ENCODE data around the gene MOB3C. TPM values are rescaled to one million over a fixed set of nuclear protein-coding genes. Genes with fewer than 3 reads are reported as not detected.
A peak's percentile ranks its signal among the peaks of the same experiment; 100 is the strongest.

Gene MOB3C
- total RNA-seq, 3 donors from 2014 or later = 10.5 to 14.5 (median 14.1) TPM

GRCh38 chr1:46581681-46582455, 34.7 kb downstream of the MOB3C start:
- no peaks in the 10 kb centered on the region for H3K27me3 ChIP-seq
- intact Hi-C loops (cut with DNase I; ENCODE audit: low total_unique reads) = no loop called here
- H3K4me3 ChIP-seq = no peak overlapping the region
- H3K4me1 ChIP-seq = no peaks in the 10 kb centered on the region
- H3K27ac ChIP-seq = no peak overlapping the region
- no peaks in the 10 kb centered on the region for H3K9me3 ChIP-seq
- no peaks in the 10 kb centered on the region for H3K36me3 ChIP-seq
- DNase-seq (ENCODE audit: low spot score in 2 of 2) = no peak
- TF ChIP-seq POLR2AphosphoS5 (IDR thresholded peaks at IDR 0.05) = no peak
- no peak for TF ChIP-seq CTCF (IDR thresholded peaks at IDR 0.05)
- no peak for TF ChIP-seq POLR2A (IDR thresholded peaks at IDR 0.05)

DNA sequence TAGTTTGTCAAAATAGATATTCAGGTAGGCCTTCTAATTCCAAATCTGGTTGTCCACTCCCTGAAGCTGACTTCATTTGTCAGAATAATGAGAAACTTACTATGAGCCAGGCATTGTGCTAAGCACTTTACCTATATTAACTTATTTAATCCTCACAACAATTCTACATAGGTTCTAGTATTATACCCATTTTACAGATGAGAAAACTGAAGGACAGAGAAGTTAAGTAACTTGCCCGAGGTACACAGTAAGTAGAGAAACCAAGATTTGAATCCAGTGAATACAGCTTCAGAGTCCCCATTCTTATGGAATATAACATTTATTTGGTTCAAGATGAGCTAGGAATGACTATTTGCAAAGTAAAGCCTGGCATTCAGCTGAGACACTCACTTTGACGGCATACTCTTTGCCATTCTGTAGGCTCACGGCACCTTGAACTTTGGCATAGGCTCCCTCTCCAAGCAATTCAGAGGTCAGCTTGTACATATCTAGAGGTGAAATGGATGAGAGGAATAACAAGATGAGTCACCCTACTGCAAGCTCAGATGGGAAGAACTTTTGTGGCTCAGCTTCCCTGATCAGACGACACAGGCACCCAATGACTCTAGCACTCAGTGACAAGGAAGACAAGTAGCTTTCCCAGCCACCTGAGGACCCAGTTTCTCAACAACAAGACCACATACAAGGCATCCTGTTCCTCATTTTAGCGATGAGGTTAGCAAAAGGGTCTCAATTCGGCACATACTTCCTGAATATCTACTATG, 36.3 kb downstream of the MOB3C start:
- no peaks in the 10 kb centered on the region for H3K9me3 ChIP-seq
- DNase-seq (ENCODE audit: low spot score in 2 of 2) = no peak
- H3K27ac ChIP-seq = no peak overlapping the region
- no peak for TF ChIP-seq POLR2AphosphoS5 (IDR thresholded peaks at IDR 0.05)
- no peak for TF ChIP-seq CTCF (IDR thresholded peaks at IDR 0.05)
- TF ChIP-seq POLR2A (IDR thresholded peaks at IDR 0.05) = no peak
- no peak overlapping the region for H3K4me3 ChIP-seq
- H3K27me3 ChIP-seq = no peaks in the 10 kb centered on the region
- peaks cover 4% of the 10 kb centered on the region for H3K36me3 ChIP-seq
- intact Hi-C loops (cut with DNase I; ENCODE audit: low total_unique reads) = no loop called here
- H3K4me1 ChIP-seq = no peaks in the 10 kb centered on the region

GRCh38 chr1:46577671-46578070, 38.9 kb downstream of the MOB3C start:
- Histone ChIP-seq H3K36me3 (peaks cover 4% of the 10 kb centered on the region), H3K4me3 (no peak overlapping the region), H3K27me3 (no peaks in the 10 kb centered on the region), H3K4me1 (no peaks in the 10 kb centered on the region), H3K27ac (no peak overlapping the region), H3K9me3 (no peaks in the 10 kb centered on the region)
- DNase-seq (ENCODE audit: low spot score in 2 of 2) = no peak
- intact Hi-C loops (cut with DNase I; ENCODE audit: low total_unique reads) = no loop called here
- no peak for TF ChIP-seq CTCF (IDR thresholded peaks at IDR 0.05)
- TF ChIP-seq POLR2AphosphoS5 (IDR thresholded peaks at IDR 0.05) = no peak
- TF ChIP-seq POLR2A (IDR thresholded peaks at IDR 0.05) = no peak

DNA sequence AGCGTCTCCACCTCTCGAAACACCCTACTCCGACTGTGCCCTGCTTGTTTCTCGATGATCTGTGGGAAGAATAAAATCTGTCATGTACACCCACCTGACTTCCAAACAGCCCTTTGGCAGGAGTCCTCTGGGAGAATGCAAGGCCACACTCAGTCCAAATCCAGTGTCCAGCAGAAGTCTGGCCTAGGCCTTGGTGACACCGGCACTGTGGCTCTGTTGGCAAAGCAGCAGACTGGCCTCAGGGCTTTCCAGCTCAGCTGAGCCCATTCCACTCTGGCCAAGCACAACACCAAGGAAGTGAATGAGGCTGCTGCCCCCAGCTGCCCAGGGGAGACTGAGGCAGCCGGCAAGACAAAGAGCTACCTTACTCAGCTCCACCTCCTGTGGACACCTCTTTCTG, 40.0 kb downstream of the MOB3C start:
- H3K9me3 ChIP-seq = no peaks in the 10 kb centered on the region
- no peak overlapping the region for H3K27ac ChIP-seq
- no peak overlapping the region for H3K4me3 ChIP-seq
- peaks cover 4% of the 10 kb centered on the region for H3K36me3 ChIP-seq
- intact Hi-C loops (cut with DNase I; ENCODE audit: low total_unique reads) = no loop called here
- no peaks in the 10 kb centered on the region for H3K4me1 ChIP-seq
- H3K27me3 ChIP-seq = no peaks in the 10 kb centered on the region
- TF ChIP-seq POLR2A (IDR thresholded peaks at IDR 0.05) (no peak), POLR2AphosphoS5 (IDR thresholded peaks at IDR 0.05) (no peak), CTCF (IDR thresholded peaks at IDR 0.05) (no peak)
- DNase-seq (ENCODE audit: low spot score in 2 of 2) = peak in 1 of 2 donors; percentile 59

DNA sequence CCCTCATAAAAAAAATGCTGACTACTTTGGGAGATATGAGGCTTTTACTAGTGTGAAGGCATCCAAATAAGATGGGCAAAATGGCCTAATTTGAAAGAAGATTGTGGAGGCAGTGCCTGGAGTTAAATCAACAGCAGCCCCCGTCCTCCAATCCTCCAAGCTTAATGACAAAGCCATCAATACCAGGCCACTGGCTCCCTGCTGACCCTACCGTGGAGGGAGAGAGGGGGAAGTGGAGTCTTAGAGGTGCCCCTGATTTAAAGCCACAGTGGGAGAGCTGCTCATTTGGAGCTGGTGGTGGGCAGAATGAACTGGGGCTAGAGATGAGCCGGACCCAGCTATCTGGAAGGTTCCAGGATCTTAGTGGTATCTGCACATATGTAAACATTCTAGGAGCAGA, 40.8 kb downstream of the MOB3C start:
- H3K4me3 ChIP-seq = no peak overlapping the region
- no peaks in the 10 kb centered on the region for H3K27me3 ChIP-seq
- DNase-seq (ENCODE audit: low spot score in 2 of 2) = no peak
- no peaks in the 10 kb centered on the region for H3K9me3 ChIP-seq
- TF ChIP-seq POLR2A (IDR thresholded peaks at IDR 0.05) (no peak), CTCF (IDR thresholded peaks at IDR 0.05) (no peak), POLR2AphosphoS5 (IDR thresholded peaks at IDR 0.05) (no peak)
- no peaks in the 10 kb centered on the region for H3K4me1 ChIP-seq
- H3K36me3 ChIP-seq = peaks cover 4% of the 10 kb centered on the region
- intact Hi-C loops (cut with DNase I; ENCODE audit: low total_unique reads) = no loop called here
- H3K27ac ChIP-seq = no peak overlapping the region

Data from breast epithelium (tissue), 4 donors.